GM12874 (cell line): Measurements from ENCODE around the gene CHST7.

Source experiments
- TF ChIP-seq, protein P1 (sequence below): IDR thresholded peaks from 2 replicates; pipeline ENCODE4 v1.5.1; 2011; ENCODE audit warnings: low read depth, mild to moderate bottlenecking, control low read depth, low read length, moderate library complexity; ENCODE audit not compliant: insufficient read depth

CHST7 gene

DNA sequence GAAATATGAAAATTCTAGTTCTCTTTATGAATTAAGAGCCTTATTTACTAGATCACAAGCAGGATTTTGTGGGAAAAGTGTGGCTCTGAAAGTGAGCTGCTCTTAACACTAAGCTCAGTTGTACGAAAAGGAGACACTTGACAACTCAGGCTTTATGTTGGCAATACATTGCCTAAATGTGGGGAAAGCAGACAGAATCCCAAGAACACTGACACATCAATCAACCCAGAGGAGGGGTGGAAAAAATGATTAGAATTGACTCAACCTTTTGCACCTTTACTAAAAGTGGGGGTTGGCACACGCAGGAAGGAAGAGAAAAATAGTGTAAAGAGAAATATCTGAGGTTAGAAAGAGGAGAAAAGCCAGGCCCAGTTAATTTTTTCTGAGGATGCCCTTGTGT is 61.6 kb downstream of the CHST7 start:
- TF ChIP-seq, protein P1, sequence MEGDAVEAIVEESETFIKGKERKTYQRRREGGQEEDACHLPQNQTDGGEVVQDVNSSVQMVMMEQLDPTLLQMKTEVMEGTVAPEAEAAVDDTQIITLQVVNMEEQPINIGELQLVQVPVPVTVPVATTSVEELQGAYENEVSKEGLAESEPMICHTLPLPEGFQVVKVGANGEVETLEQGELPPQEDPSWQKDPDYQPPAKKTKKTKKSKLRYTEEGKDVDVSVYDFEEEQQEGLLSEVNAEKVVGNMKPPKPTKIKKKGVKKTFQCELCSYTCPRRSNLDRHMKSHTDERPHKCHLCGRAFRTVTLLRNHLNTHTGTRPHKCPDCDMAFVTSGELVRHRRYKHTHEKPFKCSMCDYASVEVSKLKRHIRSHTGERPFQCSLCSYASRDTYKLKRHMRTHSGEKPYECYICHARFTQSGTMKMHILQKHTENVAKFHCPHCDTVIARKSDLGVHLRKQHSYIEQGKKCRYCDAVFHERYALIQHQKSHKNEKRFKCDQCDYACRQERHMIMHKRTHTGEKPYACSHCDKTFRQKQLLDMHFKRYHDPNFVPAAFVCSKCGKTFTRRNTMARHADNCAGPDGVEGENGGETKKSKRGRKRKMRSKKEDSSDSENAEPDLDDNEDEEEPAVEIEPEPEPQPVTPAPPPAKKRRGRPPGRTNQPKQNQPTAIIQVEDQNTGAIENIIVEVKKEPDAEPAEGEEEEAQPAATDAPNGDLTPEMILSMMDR = no peak

DNA sequence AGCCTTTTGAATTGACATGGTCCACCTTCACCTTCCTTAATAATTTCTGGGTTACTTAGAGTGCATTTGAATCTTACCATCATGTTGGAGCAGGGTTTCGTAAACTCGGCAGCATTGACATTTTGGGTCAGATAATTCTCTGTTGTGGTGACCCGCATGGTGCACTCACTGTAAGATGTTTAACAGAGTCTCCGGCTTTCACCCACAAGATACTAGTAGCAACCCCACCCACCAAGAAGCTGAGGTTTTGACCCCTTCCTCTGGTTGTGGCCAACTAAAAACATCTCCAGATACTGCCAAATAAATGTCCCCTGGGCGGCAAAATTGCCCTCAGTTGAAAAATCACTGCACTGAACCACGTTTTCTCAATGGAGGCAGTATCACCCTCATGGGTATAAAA is 62.7 kb downstream of the CHST7 start:
- TF ChIP-seq, protein P1 = no peak

DNA sequence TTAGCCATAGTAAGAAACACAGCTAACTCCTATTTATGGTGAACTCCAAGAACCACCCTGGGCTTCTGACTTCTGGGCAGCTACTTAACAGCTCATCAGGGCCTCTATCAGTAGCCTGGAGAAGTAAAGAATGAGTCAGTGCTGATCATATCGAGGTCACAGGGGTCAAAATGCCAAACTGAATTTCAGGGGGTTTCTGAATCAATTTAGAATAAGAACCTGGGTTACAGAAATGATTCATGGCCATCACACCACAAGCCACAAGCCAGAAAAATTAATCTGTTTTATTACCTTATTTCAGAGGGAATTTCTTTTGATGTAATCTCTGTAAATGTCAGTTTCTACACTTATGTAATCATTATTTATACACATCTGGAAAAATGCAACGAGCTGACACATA is 64.4 kb downstream of the CHST7 start:
- TF ChIP-seq, protein P1 = no peak

DNA sequence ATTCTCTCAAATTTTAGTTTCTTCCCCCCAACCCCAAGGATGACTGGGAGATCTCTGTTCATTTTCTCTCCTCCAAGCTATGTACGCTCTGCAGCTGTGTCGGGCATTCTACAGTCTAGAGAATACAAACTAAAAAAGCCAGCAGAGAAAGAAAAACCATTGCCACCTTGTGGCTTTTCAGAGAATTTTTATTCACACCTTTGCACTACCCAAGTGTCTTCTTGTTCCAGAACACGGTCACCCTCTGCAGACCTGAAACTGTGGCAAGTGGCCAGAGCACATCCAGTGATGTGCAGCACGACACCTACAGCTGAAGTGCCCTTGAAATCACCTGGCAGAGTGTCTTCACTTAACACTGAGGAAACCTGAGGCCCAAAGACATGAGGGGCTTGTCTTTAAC is 68.6 kb downstream of the CHST7 start:
- TF ChIP-seq, protein P1 = no peak

DNA sequence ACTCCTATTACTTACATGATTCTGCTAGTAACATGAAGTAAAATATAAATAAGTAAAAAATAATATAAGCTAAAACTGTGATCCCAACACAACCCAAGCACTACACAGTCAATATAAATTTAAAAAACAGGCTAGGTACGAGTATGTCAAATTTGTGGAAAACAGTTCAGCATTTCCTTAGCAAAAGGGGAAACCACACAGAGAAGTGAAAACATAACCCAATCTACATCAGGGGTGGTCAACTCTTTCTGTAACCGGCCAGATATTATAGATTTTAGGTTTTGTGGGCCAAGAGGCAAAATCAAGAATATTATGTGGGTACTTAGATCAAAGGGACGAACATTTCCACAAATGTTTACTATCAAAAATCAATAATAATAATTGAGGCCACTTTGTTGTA is 70.1 kb downstream of the CHST7 start:
- TF ChIP-seq, protein P1 = no peak

DNA sequence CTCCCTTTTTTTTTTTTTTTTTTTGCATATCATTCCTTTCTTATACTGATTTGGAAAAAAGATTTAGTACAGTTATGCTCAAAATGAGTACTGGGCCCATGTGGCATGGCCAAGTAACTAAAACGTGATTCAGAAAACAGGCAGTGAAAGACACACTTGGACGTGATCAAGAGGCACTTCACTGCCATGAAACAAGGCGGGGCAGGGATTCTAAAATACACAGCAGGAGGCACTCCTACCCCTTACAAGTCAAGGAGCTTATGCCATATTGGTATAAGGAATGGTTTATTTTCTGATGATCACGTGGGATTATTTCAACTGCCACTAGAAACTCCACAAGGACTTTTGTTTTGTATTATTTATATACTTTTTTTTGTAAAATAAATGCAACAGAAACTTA is 72.0 kb downstream of the CHST7 start:
- TF ChIP-seq, protein P1 = no peak

DNA sequence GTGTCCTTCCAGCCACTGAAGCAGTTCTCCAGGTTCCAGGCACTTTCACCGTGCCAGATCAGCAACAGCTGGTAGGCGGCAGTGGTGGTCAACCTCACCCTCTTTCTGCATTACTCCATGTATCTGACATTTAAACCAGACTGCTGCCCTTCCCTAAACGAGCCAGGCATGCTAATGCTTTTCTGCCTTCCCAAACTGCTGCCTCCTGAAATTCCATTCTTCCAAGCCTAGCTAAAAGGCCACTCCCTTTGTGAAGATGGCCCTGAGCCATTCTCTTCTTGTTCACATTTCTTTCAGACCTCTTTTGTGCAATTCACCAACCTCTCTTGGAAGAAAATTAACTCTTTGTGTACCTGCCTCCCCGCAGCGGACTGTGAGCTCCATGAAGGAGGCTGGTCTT is 73.7 kb downstream of the CHST7 start:
- TF ChIP-seq, protein P1 = no peak
